Ovary (tissue), 9 donors: Measurements from ENCODE around the gene ABCA4. TPM values are rescaled to one million over a fixed set of nuclear protein-coding genes. Genes with fewer than 3 reads are reported as not detected.

Source experiments
- DNase-seq, 5 donors: peaks; one replicate each; pipeline ENCODE4 v3.0.0-alpha.2; 2019 to 2020
- H3K27ac ChIP-seq, 2 donors: fragments of 200-600 bp; one replicate each; pipeline versions ENCODE4 v1.5.1 to v1.8.0; 2019 to 2022
- H3K27me3 ChIP-seq: fragments of 200-600 bp; one replicate; pipeline ENCODE4 v1.8.0; 2022
- H3K36me3 ChIP-seq: fragments of 200-600 bp; sonication (generic); one replicate; pipeline ENCODE4 v1.5.1; 2019
- H3K4me1 ChIP-seq: one replicate; pipeline ENCODE4 v1.8.1; 2013; ENCODE audit warnings: mild to moderate bottlenecking, moderate library complexity; ENCODE audit not compliant: insufficient read depth
- H3K4me3 ChIP-seq: fragments of 200-600 bp; sonication (generic); one replicate; pipeline ENCODE4 v1.5.1; 2017
- H3K9me3 ChIP-seq, 2 donors: fragments of 200-600 bp in 1 of 2; sonication (generic) in 1 of 2; one replicate each; pipeline versions ENCODE4 v1.5.1 to v1.8.1; 2013 to 2019; ENCODE audit warnings: mild to moderate bottlenecking in 1 of 2, moderate library complexity in 1 of 2
- CTCF ChIP-seq, 3 donors: fragments of 450-650 bp in 2 of 3; fragments of 200-600 bp in 1 of 3; IDR thresholded peaks; one replicate each; pipeline versions ENCODE4 v1.5.1 to v1.8.0; 2016 to 2022; ENCODE audit warnings: antibody characterized with exemption in 3 of 3, mild to moderate bottlenecking in 1 of 3
- EP300 ChIP-seq: sonication (generic); formaldehyde crosslinking; IDR thresholded peaks from one replicate; pipeline ENCODE4 v1.6.1; 2017; ENCODE audit warnings: antibody characterized with exemption
- POLR2A ChIP-seq: fragments of 450-650 bp; IDR thresholded peaks from one replicate; pipeline ENCODE4 v1.6.1; 2017; ENCODE audit warnings: antibody characterized with exemption, mild to moderate bottlenecking, moderate library complexity
- WGBS, 3 donors: extraction: QIAGEN DNeasy Blood & Tissue Kit in 1 of 3; methylation state at CpG; one replicate each; pipeline versions ENCODE4 v1.1.5 to v1.1.7; 2013 to 2017; 5-methylcytosine and 5-hydroxymethylcytosine counted together
- intact Hi-C, 4 donors: fragments of 100-400 bp; cut with DNase I; formaldehyde crosslinking; loops; one replicate each; pipeline versions ENCODE4 v1.11.0 to v1.15.1; 2022 to 2023
- polyA plus RNA-seq, 2 donors: library from polyadenylated mRNA; stranded (reverse); fragments of 200-250 nt in 1 of 2; fragments of 350-450 nt in 1 of 2; fragmentation: Illumina TruSeq in 1 of 2; extraction: RNeasy Lipid Tissue Mini Kit (QIAGEN cat#74804) in 1 of 2; gene quantifications; one replicate each; pipeline ENCODE4 v1.2.3, GENCODE V29; 2013 to 2014
- total RNA-seq, 7 donors: library from RNA; depleted of rRNA in 2 of 7; stranded (reverse); fragments of >200 nt in 2 of 7; fragmentation: NEBNext Ultra II Directional in 3 of 7; extraction: Animal tissue kit (Norgen Biotek cat#: 25700) in 3 of 7; gene quantifications; one replicate each; pipeline versions ENCODE4 v1.1.0 to v1.2.4, GENCODE V29; 2016 to 2023
- donor health status: DM: no; HTN: no; CAD: no; lungs with moderate emphysema.
- donor health status: DM: no; HTN: no; CAD: no.
- donor health status: Bipolar disorder and iron deficiency.
- donor health status: DM: yes; HTN: yes; CAD: no.
- donor health status: DM: no; HTN: no; CAD: no.
- donor health status: DM: yes; HTN: yes; CAD: no.

Gene ABCA4
- total and polyA plus RNA-seq, 9 donors, result 0.12 to 3.1 (median 0.35) TPM

GRCh38 chr1:94031591-94031990, 89.4 kb downstream of the ABCA4 start:
- no peaks in the 10 kb centered on the region for H3K36me3 ChIP-seq
- H3K9me3 ChIP-seq, result no peaks in the 10 kb centered on the region
- H3K4me1 ChIP-seq, result peaks cover 2% of the 10 kb centered on the region
- no peak overlapping the region for H3K4me3 ChIP-seq
- intact Hi-C loops, result no loop called here
- TF ChIP-seq EP300 (no peak), CTCF (IDR thresholded peaks at IDR 0.05) (no peak), POLR2A (no peak)
- no peaks in the 10 kb centered on the region for H3K27me3 ChIP-seq
- WGBS, 3 donors, result 81 to 88% (median 87%) methylated on average over 9 of the region's 9 CpGs
- no peak for DNase-seq
- no peak overlapping the region for H3K27ac ChIP-seq

- 67 to 83% (median 71%) methylated on average over 4 of the region's 4 CpGs for WGBS, 3 donors
Measured at GRCh38 chr1:94031154-94031553, 89.8 kb downstream of the ABCA4 start.

GRCh38 chr1:94029130-94029993, 91.6 kb downstream of the ABCA4 start:
- WGBS, 3 donors, result 84 to 90% (median 86%) methylated on average over 6 of the region's 6 CpGs
- H3K9me3 ChIP-seq, result no peaks in the 10 kb centered on the region
- H3K27me3 ChIP-seq, result no peaks in the 10 kb centered on the region
- TF ChIP-seq POLR2A (no peak), CTCF (IDR thresholded peaks at IDR 0.05) (no peak), EP300 (no peak)
- DNase-seq, result no peak
- no peaks in the 10 kb centered on the region for H3K4me1 ChIP-seq
- no peaks in the 10 kb centered on the region for H3K36me3 ChIP-seq
- no peak overlapping the region for H3K4me3 ChIP-seq
- H3K27ac ChIP-seq, result no peak overlapping the region
- intact Hi-C loops, result loop anchor here in 3 of 4 donors (5.0 kb wide), 1 partner anchor 308 kb away; no protein-coding TSS in a partner anchor

More at GRCh38 chr1:94031154-94031553, 89.8 kb downstream of the ABCA4 start:
- Histone ChIP-seq H3K4me1 (no peaks in the 10 kb centered on the region), H3K9me3 (no peaks in the 10 kb centered on the region), H3K27ac (no peak overlapping the region), H3K36me3 (no peaks in the 10 kb centered on the region), H3K27me3 (no peaks in the 10 kb centered on the region), H3K4me3 (no peak overlapping the region)
- DNase-seq, result no peak
- no peak for TF ChIP-seq EP300
- TF ChIP-seq CTCF (IDR thresholded peaks at IDR 0.05), result no peak
- no peak for TF ChIP-seq POLR2A
- intact Hi-C loops, result no loop called here

- H3K4me1 ChIP-seq, result no peaks in the 10 kb centered on the region
- no peaks in the 10 kb centered on the region for H3K27me3 ChIP-seq
- no peak overlapping the region for H3K27ac ChIP-seq
- H3K36me3 ChIP-seq, result no peaks in the 10 kb centered on the region
- intact Hi-C loops, result loop anchor here in 3 of 4 donors (5.0 kb wide), 1 partner anchor 309 kb away; no protein-coding TSS in a partner anchor
- TF ChIP-seq EP300 (no peak), CTCF (IDR thresholded peaks at IDR 0.05) (no peak), POLR2A (no peak)
- no peaks in the 10 kb centered on the region for H3K9me3 ChIP-seq
- DNase-seq, result no peak
- WGBS, 3 donors, result 71 to 79% (median 73%) methylated on average over 5 of the region's 5 CpGs
- H3K4me3 ChIP-seq, result no peak overlapping the region
Measured at GRCh38 chr1:94027721-94028515, 93.0 kb downstream of the ABCA4 start.
